Measurements from ENCODE around the gene INAFM2. TPM values are rescaled to one million over a fixed set of nuclear protein-coding genes. Genes with fewer than 3 reads are reported as not detected.

INAFM2 gene
- total and polyA plus RNA-seq, 4 donors: 3.3 to 5.7 (median 4.4) TPM

DNA sequence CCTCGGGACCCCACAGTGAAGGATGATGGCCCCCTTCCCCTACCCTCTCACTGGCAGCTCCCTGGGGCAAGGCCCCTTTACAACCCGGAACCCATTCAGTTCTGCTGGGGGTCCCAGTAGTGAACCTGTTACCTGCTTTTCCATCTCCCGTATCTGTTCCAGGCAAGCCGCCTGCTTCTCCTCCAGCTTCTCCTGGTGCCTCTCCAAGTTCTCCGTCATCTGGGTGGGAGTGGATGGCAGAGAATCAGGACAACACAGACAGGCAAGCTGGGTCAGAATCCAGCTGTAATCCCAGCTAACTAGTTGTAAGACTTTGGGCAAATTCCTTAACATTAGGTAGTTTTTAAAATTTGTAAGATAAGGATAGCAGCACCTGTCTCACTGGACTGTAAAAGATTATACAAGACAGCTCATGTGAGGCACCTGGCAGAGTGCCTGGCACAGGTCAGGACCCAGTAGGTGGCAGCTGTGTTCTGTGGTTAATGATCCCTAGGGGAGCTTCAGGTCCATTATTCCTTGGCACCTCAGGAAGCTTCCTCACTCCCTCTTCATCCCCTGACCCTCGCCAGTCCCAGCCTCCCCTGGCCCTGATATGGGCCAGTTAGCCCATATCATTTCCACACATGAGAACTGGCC is 34.2 kb upstream of the INAFM2 start:
- no peak overlapping the region for H3K9ac ChIP-seq (ENCODE audit: low read depth in 1 of 2, low read length in 2 of 2)
- peaks cover 2 to 18% (median 8%) of the 10 kb centered on the region in 4 donors for H3K4me1 ChIP-seq (ENCODE audit: control insufficient read depth in 4 of 4, insufficient read depth in 4 of 4, low read length in 3 of 4)
- 42% methylated on average over 6 of the region's 6 CpGs for WGBS
- H3K9me3 ChIP-seq (ENCODE audit: control insufficient read depth in 4 of 4, low read length in 3 of 4): no peaks in the 10 kb centered on the region
- no peaks in the 10 kb centered on the region for H3K36me3 ChIP-seq (ENCODE audit: control insufficient read depth in 4 of 4, insufficient read depth in 3 of 4, low read depth in 1 of 4, low read length in 3 of 4)
- no peak overlapping the region for H3K27ac ChIP-seq (ENCODE audit: low read depth in 1 of 2, low read length in 2 of 2)
- TF ChIP-seq HNF4A (conservative IDR thresholded peaks at IDR 0.05) (peak; percentile 27 to 32), JUND (IDR thresholded peaks at IDR 0.05) (no peak), NR2F2 (IDR thresholded peaks at IDR 0.05) (peak; percentile 45), YY1 (IDR thresholded peaks at IDR 0.05) (no peak), TAF1 (conservative IDR thresholded peaks at IDR 0.05) (no peak), FOXA2 (IDR thresholded peaks at IDR 0.05) (no peak), MAX (IDR thresholded peaks at IDR 0.05) (no peak), CTCF (IDR thresholded peaks at IDR 0.05; ENCODE audit: low read depth, low read length, missing input control) (peak; percentile 18), EGR1 (IDR thresholded peaks at IDR 0.05; ENCODE audit: low read depth in 2 of 2) (no peak), RXRA (IDR thresholded peaks at IDR 0.05) (peak in 1 of 2 donors; percentile 42)
- TF ChIP-seq, protein P1, sequence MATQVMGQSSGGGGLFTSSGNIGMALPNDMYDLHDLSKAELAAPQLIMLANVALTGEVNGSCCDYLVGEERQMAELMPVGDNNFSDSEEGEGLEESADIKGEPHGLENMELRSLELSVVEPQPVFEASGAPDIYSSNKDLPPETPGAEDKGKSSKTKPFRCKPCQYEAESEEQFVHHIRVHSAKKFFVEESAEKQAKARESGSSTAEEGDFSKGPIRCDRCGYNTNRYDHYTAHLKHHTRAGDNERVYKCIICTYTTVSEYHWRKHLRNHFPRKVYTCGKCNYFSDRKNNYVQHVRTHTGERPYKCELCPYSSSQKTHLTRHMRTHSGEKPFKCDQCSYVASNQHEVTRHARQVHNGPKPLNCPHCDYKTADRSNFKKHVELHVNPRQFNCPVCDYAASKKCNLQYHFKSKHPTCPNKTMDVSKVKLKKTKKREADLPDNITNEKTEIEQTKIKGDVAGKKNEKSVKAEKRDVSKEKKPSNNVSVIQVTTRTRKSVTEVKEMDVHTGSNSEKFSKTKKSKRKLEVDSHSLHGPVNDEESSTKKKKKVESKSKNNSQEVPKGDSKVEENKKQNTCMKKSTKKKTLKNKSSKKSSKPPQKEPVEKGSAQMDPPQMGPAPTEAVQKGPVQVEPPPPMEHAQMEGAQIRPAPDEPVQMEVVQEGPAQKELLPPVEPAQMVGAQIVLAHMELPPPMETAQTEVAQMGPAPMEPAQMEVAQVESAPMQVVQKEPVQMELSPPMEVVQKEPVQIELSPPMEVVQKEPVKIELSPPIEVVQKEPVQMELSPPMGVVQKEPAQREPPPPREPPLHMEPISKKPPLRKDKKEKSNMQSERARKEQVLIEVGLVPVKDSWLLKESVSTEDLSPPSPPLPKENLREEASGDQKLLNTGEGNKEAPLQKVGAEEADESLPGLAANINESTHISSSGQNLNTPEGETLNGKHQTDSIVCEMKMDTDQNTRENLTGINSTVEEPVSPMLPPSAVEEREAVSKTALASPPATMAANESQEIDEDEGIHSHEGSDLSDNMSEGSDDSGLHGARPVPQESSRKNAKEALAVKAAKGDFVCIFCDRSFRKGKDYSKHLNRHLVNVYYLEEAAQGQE (IDR thresholded peaks at IDR 0.05): peak; percentile 98
- no peaks in the 10 kb centered on the region for H3K27me3 ChIP-seq (ENCODE audit: control insufficient read depth in 4 of 4, insufficient read depth in 4 of 4, low read length in 3 of 4)
- H3K4me3 ChIP-seq (ENCODE audit: low read depth in 1 of 3, low read length in 3 of 3): no peak overlapping the region
- DNase-seq (ENCODE audit: low spot score): no peak

- Histone ChIP-seq H3K9ac (ENCODE audit: low read depth in 1 of 2, low read length in 2 of 2) (no peak overlapping the region), H3K27me3 (ENCODE audit: control insufficient read depth in 4 of 4, insufficient read depth in 4 of 4, low read length in 3 of 4) (no peaks in the 10 kb centered on the region), H3K9me3 (ENCODE audit: control insufficient read depth in 4 of 4, low read length in 3 of 4) (no peaks in the 10 kb centered on the region), H3K36me3 (ENCODE audit: control insufficient read depth in 4 of 4, insufficient read depth in 3 of 4, low read depth in 1 of 4, low read length in 3 of 4) (no peaks in the 10 kb centered on the region), H3K4me1 (ENCODE audit: control insufficient read depth in 4 of 4, insufficient read depth in 4 of 4, low read length in 3 of 4) (peaks cover 2 to 15% (median 8%) of the 10 kb centered on the region in 4 donors), H3K27ac (ENCODE audit: low read depth in 1 of 2, low read length in 2 of 2) (no peak overlapping the region), H3K4me3 (ENCODE audit: low read depth in 1 of 3, low read length in 3 of 3) (no peak overlapping the region)
- 71% methylated on average over 12 of the region's 12 CpGs for WGBS
- no peak for DNase-seq (ENCODE audit: low spot score)
- no peak for TF ChIP-seq MAX (IDR thresholded peaks at IDR 0.05)
- TF ChIP-seq RXRA (IDR thresholded peaks at IDR 0.05): no peak
- no peak for TF ChIP-seq YY1 (IDR thresholded peaks at IDR 0.05)
- TF ChIP-seq GABPA (IDR thresholded peaks at IDR 0.05 in 1 of 2, conservative IDR thresholded peaks at IDR 0.05 in 1 of 2): no peak
- TF ChIP-seq RAD21 (IDR thresholded peaks at IDR 0.05): no peak
- TF ChIP-seq, protein P1 (IDR thresholded peaks at IDR 0.05): no peak
- TF ChIP-seq NR2F2 (IDR thresholded peaks at IDR 0.05): no peak
- TF ChIP-seq CTCF (IDR thresholded peaks at IDR 0.05; ENCODE audit: low read depth, low read length, missing input control): no peak
- no peak for TF ChIP-seq FOXA1 (IDR thresholded peaks at IDR 0.05)
- no peak for TF ChIP-seq FOXA2 (IDR thresholded peaks at IDR 0.05)
- TF ChIP-seq HNF4A (conservative IDR thresholded peaks at IDR 0.05): no peak
- TF ChIP-seq EGR1 (IDR thresholded peaks at IDR 0.05; ENCODE audit: low read depth in 2 of 2): no peak
- no peak for TF ChIP-seq TAF1 (conservative IDR thresholded peaks at IDR 0.05)
- TF ChIP-seq, protein P2, sequence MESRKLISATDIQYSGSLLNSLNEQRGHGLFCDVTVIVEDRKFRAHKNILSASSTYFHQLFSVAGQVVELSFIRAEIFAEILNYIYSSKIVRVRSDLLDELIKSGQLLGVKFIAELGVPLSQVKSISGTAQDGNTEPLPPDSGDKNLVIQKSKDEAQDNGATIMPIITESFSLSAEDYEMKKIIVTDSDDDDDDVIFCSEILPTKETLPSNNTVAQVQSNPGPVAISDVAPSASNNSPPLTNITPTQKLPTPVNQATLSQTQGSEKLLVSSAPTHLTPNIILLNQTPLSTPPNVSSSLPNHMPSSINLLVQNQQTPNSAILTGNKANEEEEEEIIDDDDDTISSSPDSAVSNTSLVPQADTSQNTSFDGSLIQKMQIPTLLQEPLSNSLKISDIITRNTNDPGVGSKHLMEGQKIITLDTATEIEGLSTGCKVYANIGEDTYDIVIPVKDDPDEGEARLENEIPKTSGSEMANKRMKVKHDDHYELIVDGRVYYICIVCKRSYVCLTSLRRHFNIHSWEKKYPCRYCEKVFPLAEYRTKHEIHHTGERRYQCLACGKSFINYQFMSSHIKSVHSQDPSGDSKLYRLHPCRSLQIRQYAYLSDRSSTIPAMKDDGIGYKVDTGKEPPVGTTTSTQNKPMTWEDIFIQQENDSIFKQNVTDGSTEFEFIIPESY (IDR thresholded peaks at IDR 0.05): no peak
Observed at GRCh38 chr15:40290545-40290917, 33.0 kb upstream of the INAFM2 start.

Data from liver (tissue), 9 donors.